K562 (cell line): ENCODE measurements around the gene CACNA1I. TPM values are rescaled to one million over a fixed set of nuclear protein-coding genes. Genes with fewer than 3 reads are reported as not detected.

Experiments used
- AFF1 ChIP-seq, 2 experiments: fragments of 450-650 bp; IDR thresholded peaks; 2 replicates each; pipeline ENCODE4 v1.6.1; 2018; ENCODE audit warnings: mild to moderate bottlenecking in 2 of 2, low read depth in 1 of 2; ENCODE audit not compliant: partially characterized antibody in 2 of 2
- PRDM10 ChIP-seq: fragments of 450-650 bp; IDR thresholded peaks from 2 replicates; pipeline ENCODE4 v1.6.1; 2018; ENCODE audit not compliant: partially characterized antibody
- RBBP5 ChIP-seq: fragments of 200-600 bp; sonication (generic); IDR thresholded peaks from 2 replicates; pipeline ENCODE4 v1.6.1; 2012; ENCODE audit warnings: borderline replicate concordance, mild to moderate bottlenecking, low read length, control low read depth, inconsistent platforms; ENCODE audit not compliant: insufficient read depth, poor library complexity, severe bottlenecking
- SRSF7 ChIP-seq: fragments of 200-400 bp; formaldehyde crosslinking; optimal IDR thresholded peaks from 2 replicates; pipeline ENCODE3; 2017; ENCODE audit warnings: mild to moderate bottlenecking, low read depth, low read length
- YBX1 ChIP-seq: fragments of 450-650 bp; IDR thresholded peaks from 2 replicates; pipeline ENCODE4 v1.7.1; 2016; ENCODE audit warnings: mild to moderate bottlenecking
- ZBTB34 ChIP-seq: fragments of 250-450 bp; sonication (Bioruptor Pico); IDR thresholded peaks from 2 replicates; pipeline ENCODE4 v1.8.0; 2021; ENCODE audit warnings: mild to moderate bottlenecking, moderate library complexity
- ZNF274 ChIP-seq: IDR thresholded peaks from 2 replicates; pipeline ENCODE4 v1.6.1; 2011; ENCODE audit warnings: low read depth, mild to moderate bottlenecking, low read length, moderate library complexity, borderline replicate concordance
- ZNF436 ChIP-seq: fragments of 250-450, 450-650 bp; sonication (Bioruptor Pico); formaldehyde crosslinking; IDR thresholded peaks from 2 replicates; pipeline ENCODE4 v1.7.0; 2020; ENCODE audit warnings: mild to moderate bottlenecking
- polyA plus RNA-seq, 8 experiments: library from polyadenylated mRNA; depleted of rRNA in 4 of 8; stranded (reverse) in 5 of 8; unstranded in 3 of 8; fragments of >200 nt; fragmentation: Nextera tagmentation in 2 of 8; fragmentation: Illumina TruSeq in 1 of 8; extraction: Ambion mirVana in 2 of 8; extraction: Trizol in 1 of 8; gene quantifications; 2 replicates each; pipeline versions ENCODE4 v1.2.1 to v1.2.3, GENCODE V29; 2011 to 2014; ENCODE audit warnings: inconsistent platforms in 1 of 8, missing spikeins in 1 of 8
- total RNA-seq, 7 experiments: library from RNA; depleted of rRNA in 6 of 7; stranded (reverse); fragments of >200 nt in 6 of 7; fragmentation: Illumina TruSeq in 2 of 7; extraction: Trizol in 2 of 7; gene quantifications; 2 replicates each; pipeline versions ENCODE4 v1.2.1 to v1.2.3, GENCODE V29; 2011 to 2021; ENCODE audit warnings: low replicate concordance in 1 of 7
- TF ChIP-seq, protein P1 (sequence below): fragments of 250-450 bp; sonication (Bioruptor Pico); IDR thresholded peaks from 2 replicates; pipeline ENCODE4 v1.5.0; 2022; ENCODE audit warnings: mild to moderate bottlenecking

Gene CACNA1I
- total and polyA plus RNA-seq, 9 of the 15 experiments (the other 6 are each of a cell fraction or from before 2014, with no cell fraction given) = 0.01 to 0.79 (median 0.32) TPM; not detected in 1

DNA sequence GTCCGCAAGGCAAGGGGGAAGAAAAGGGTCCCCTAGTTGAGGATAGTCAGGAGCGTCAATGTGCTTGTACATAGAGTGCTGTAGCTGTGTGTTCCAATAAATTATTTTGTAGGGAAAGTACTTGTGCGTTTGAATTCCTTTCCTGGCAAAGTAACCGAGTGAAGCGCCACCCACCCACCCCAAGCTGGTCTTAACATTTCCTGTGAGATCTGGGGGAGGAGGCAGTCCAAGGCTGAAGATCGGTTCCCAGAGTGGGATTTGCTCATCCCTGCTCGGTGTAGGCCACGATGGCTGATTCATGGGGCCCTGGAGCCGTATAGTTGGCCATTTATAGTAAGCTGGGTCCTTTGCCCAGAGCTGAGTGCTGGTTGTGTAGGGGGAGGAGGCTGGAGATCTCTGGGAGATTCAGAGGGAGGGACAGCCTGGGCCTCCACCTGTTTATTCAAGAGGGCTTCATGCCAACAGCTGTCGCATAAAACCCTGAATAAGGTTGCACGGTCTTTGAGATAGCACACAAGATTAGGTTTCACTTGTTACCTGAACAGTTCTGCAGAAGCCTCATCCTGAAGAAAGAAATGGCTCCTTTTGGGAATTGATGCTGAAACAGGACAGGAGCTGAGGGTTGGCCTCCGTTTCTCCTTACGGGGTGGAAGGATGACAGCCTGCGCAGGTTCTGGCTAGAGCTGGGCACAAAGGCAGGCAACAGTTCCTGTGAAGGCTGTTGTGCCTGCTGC is 47.8 kb upstream of the CACNA1I start (continued):
- TF ChIP-seq PRDM10 = no peak
- no peak for TF ChIP-seq AFF1 (IDR thresholded peaks at IDR 0.05; ENCODE audit: low read depth in 1 of 2, partially characterized antibody in 2 of 2)
- no peak for TF ChIP-seq ZBTB34 (CRISPR knock-in tag)
- TF ChIP-seq SRSF7 = no peak
- no peak for TF ChIP-seq RBBP5
- TF ChIP-seq ZNF436 = no peak; the same call in 1 of the 2 replicates
- TF ChIP-seq ZNF274 = no peak
- TF ChIP-seq YBX1 = no peak
- TF ChIP-seq, protein P1, sequence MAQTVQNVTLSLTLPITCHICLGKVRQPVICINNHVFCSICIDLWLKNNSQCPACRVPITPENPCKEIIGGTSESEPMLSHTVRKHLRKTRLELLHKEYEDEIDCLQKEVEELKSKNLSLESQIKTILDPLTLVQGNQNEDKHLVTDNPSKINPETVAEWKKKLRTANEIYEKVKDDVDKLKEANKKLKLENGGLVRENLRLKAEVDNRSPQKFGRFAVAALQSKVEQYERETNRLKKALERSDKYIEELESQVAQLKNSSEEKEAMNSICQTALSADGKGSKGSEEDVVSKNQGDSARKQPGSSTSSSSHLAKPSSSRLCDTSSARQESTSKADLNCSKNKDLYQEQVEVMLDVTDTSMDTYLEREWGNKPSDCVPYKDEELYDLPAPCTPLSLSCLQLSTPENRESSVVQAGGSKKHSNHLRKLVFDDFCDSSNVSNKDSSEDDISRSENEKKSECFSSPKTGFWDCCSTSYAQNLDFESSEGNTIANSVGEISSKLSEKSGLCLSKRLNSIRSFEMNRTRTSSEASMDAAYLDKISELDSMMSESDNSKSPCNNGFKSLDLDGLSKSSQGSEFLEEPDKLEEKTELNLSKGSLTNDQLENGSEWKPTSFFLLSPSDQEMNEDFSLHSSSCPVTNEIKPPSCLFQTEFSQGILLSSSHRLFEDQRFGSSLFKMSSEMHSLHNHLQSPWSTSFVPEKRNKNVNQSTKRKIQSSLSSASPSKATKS (CRISPR knock-in tag) = no peak
